ENCODE results near the gene LEPR. TPM values are rescaled to one million over a fixed set of nuclear protein-coding genes. Genes with fewer than 3 reads are reported as not detected.

LEPR gene
- total and polyA plus RNA-seq, 10 donors = 0.90 to 9.3 (median 5.4) TPM

DNA sequence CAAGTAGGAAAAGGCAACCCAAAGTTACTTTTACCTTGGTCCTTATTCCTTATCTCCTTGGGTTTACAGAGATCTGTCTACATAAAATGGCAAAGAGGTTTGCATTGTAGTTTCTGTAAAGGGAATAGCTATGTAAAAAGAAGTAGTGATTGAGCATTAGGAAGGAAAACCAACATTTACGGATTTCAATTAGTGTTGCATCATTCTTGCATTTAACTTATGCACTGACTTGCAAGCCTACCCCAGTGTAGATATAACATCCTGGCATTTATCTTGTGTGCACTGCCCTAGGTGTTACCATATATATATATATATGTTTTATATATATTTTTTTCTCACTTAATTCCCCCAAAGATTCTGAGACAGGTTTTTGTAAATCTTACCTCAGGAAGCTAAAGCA, 3.7 kb upstream of the LEPR start:
- no peak for DNase-seq
- intact Hi-C loops (cut with DNase I; ENCODE audit: low total_unique reads) = no loop called here
- H3K4me3 ChIP-seq = no peak overlapping the region
- H3K27ac ChIP-seq = no peak overlapping the region
- TF ChIP-seq POLR2A (IDR thresholded peaks at IDR 0.05) (no peak), POLR2AphosphoS5 (IDR thresholded peaks at IDR 0.05) (no peak)
- TF ChIP-seq, protein P1, sequence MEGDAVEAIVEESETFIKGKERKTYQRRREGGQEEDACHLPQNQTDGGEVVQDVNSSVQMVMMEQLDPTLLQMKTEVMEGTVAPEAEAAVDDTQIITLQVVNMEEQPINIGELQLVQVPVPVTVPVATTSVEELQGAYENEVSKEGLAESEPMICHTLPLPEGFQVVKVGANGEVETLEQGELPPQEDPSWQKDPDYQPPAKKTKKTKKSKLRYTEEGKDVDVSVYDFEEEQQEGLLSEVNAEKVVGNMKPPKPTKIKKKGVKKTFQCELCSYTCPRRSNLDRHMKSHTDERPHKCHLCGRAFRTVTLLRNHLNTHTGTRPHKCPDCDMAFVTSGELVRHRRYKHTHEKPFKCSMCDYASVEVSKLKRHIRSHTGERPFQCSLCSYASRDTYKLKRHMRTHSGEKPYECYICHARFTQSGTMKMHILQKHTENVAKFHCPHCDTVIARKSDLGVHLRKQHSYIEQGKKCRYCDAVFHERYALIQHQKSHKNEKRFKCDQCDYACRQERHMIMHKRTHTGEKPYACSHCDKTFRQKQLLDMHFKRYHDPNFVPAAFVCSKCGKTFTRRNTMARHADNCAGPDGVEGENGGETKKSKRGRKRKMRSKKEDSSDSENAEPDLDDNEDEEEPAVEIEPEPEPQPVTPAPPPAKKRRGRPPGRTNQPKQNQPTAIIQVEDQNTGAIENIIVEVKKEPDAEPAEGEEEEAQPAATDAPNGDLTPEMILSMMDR (IDR thresholded peaks at IDR 0.05 in 8 of 11, conservative IDR thresholded peaks at IDR 0.05 in 3 of 11) = no peak
- WGBS, 5 donors = 66 to 89% (median 82%) methylated on average over 1 of the region's 1 CpG
- no peaks in the 10 kb centered on the region for H3K27me3 ChIP-seq (replicated peaks in 1 of 7)
- H3K4me1 ChIP-seq = peaks cover under 1 to 20% (median 14%) of the 10 kb centered on the region in 6 donors
- no peaks in the 10 kb centered on the region for H3K9me3 ChIP-seq
- no peaks in the 10 kb centered on the region for H3K36me3 ChIP-seq

DNA sequence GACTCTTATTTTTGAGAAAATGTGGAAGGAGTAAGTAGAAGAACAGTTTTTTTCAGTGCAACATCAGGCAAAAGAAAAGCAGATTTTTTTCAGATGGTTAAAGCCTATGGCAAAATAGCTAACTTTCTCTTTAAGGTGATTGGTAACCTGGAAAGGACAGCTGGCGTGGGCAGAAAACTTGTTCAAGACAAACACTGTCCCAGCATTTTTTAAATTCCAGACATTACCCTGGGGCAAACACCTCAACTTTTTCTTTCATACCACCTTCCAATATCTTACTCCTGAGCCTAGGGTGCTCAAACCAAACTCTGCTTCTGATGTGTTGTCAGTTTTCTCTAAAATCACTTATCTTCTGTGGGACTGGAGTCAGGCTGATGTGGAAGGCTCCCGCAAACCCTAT, 2.7 kb upstream of the LEPR start:
- intact Hi-C loops (cut with DNase I; ENCODE audit: low total_unique reads) = no loop called here
- 91 to 98% (median 94%) methylated on average over 2 of the region's 2 CpGs for WGBS, 5 donors
- no peaks in the 10 kb centered on the region for H3K36me3 ChIP-seq
- TF ChIP-seq POLR2AphosphoS5 (IDR thresholded peaks at IDR 0.05) = no peak
- TF ChIP-seq, protein P1 (IDR thresholded peaks at IDR 0.05 in 8 of 11, conservative IDR thresholded peaks at IDR 0.05 in 3 of 11) = no peak
- no peak for TF ChIP-seq POLR2A (IDR thresholded peaks at IDR 0.05)
- H3K4me1 ChIP-seq = peaks cover 9 to 29% (median 24%) of the 10 kb centered on the region in 6 donors
- no peak overlapping the region for H3K27ac ChIP-seq
- DNase-seq = no peak
- H3K27me3 ChIP-seq (replicated peaks in 1 of 7) = no peaks in the 10 kb centered on the region
- H3K9me3 ChIP-seq = no peaks in the 10 kb centered on the region
- H3K4me3 ChIP-seq = no peak overlapping the region

DNA sequence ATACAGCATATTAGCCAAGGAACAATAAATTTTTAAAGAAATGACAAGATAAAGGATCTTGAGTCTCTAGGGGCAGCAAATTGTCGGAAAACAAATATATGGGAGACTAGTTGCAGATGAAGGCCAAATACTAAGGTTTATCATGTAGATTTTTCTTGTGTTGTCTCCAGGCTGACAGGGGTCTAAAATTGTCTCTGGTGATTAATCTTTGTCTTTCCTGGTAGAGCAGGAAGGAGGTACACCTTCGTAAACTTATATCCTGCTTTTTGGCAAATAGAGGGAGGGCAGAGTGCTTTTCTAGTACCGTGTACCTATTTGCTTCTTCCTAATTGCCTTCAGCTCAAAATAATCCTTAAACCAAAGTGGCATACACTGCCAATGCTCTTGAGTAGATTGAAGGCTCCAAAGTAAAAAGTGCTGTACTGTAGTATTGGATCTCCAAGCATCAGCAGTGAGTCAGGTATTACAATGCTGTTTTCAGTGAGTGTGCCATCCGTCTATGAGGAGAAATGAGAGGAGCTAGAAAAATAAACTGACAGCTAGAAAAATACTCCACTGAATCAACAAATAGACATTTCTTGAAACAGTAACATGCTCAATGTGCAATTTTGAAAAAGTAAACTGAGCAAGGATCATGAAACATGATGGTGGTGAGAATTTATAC, 1.8 kb upstream of the LEPR start:
- H3K27me3 ChIP-seq (replicated peaks in 1 of 7) = no peaks in the 10 kb centered on the region
- peak overlapping the region in 4 of 8 donors; percentile 93 to 98 (median 96) for H3K27ac ChIP-seq
- peaks cover 14 to 38% (median 33%) of the 10 kb centered on the region in 6 donors for H3K4me1 ChIP-seq
- intact Hi-C loops (cut with DNase I; ENCODE audit: low total_unique reads) = no loop called here
- 92 to 97% (median 93%) methylated on average over 4 of the region's 4 CpGs for WGBS, 5 donors
- no peaks in the 10 kb centered on the region for H3K36me3 ChIP-seq
- DNase-seq = no peak
- no peak overlapping the region for H3K4me3 ChIP-seq
- H3K9me3 ChIP-seq = no peaks in the 10 kb centered on the region
- no peak for TF ChIP-seq POLR2A (IDR thresholded peaks at IDR 0.05)

DNA sequence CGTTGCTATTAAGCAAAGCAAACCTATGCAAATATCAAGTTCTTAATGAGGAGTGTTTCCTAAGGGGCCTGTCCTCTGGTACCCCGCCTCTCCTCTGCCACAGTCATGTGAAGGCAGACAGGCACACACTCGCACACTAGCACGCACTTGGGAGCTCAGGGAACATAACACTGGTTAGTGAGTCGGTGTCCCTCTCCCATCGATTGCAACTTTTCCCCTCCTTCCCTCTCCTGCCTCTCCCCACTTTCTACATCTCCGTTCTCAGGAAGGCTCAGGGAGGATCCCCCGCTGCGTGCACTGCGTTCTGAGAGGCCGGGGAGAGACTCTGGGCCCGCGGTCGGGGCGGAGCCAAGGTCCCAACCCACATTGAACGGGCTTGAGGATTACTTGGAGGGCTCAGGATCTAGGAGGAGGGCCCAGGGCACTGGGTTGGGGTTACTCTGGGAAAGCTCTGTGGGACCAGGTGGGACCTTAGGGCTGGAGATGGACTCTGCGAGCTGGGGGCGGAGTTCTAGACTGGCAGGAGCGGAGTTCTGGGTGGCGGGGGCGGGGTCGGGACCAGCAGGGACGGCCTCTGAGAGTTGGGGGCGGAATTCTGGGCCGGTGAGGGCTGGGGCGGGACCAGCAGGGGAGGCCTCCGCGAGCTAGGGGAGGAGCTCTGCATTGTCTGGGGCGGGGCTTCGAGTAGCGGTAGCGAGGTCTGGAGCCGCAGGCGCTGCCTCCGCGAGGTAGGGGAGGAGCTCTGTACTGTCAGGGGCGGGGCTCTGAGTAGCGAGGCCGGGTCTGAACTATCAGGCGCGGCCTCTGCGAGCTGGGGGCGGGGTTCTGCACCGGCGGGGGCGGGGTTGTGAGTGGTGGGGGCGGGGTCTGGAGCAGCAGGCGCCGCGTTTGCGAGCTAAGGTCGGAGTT, 533 bp upstream of the LEPR start:
- H3K9me3 ChIP-seq = no peaks in the 10 kb centered on the region
- peaks cover 0 to under 1% (median 0%) of the 10 kb centered on the region in 6 donors for H3K36me3 ChIP-seq
- peak overlapping the region; percentile 65 to 93 (median 84) for H3K4me3 ChIP-seq
- peak; percentile 100 for DNase-seq
- no peaks in the 10 kb centered on the region for H3K27me3 ChIP-seq (replicated peaks in 1 of 7)
- intact Hi-C loops (cut with DNase I; ENCODE audit: low total_unique reads) = loop anchor here (10.0 kb wide), 1 partner anchor 165 kb away; no protein-coding TSS in a partner anchor
- TF ChIP-seq POLR2A (IDR thresholded peaks at IDR 0.05) = no peak
- peak; percentile 44 to 74 (median 71) for TF ChIP-seq POLR2AphosphoS5 (IDR thresholded peaks at IDR 0.05)
- TF ChIP-seq, protein P1 (IDR thresholded peaks at IDR 0.05 in 8 of 11, conservative IDR thresholded peaks at IDR 0.05 in 3 of 11) = peak in 3 of 11 experiments; percentile 11 to 50 (median 21)
- 0 to 1% (median 1%) methylated on average over 40 to 52 of the region's 52 CpGs for WGBS, 5 donors
- H3K27ac ChIP-seq = peak overlapping the region; percentile 93 to 98 (median 96)
- peaks cover 14 to 47% (median 36%) of the 10 kb centered on the region in 6 donors for H3K4me1 ChIP-seq
